AG04450 (cell line): ENCODE data around the gene ZNF318. TPM values are rescaled to one million over a fixed set of nuclear protein-coding genes. Genes with fewer than 3 reads are reported as not detected.

Experiments used
- CTCF ChIA-PET: fragments of 300-600, 350-600 bp; formaldehyde crosslinking; extraction: SDS; loops from one replicate; lab custom pipeline; 2022; ENCODE audit warnings: antibody characterized with exemption, inconsistent platforms; lab: Charles Lee
- POLR2A ChIA-PET: fragments of 350-600 bp; formaldehyde crosslinking; extraction: SDS; loops from one replicate; lab custom pipeline; 2021; ENCODE audit warnings: antibody characterized with exemption, inconsistent platforms; lab: Yijun Ruan, JAX
- DNase-seq: peaks from one replicate; pipeline ENCODE4 v3.0.0-alpha.2; 2011; ENCODE audit warnings: low read depth, low spot score
- H3K27ac ChIP-seq: one replicate; pipeline ENCODE4 v1.5.1; 2012; ENCODE audit warnings: low read depth, low read length, control low read depth
- H3K27me3 ChIP-seq: one replicate; pipeline ENCODE4 v1.6.0; 2012; ENCODE audit warnings: low read length; ENCODE audit not compliant: control insufficient read depth, insufficient read depth
- H3K4me3 ChIP-seq: 2 replicates; pipeline ENCODE4 v1.5.1; 2011; ENCODE audit warnings: mild to moderate bottlenecking, low read depth, low read length, control low read depth
- H3K9me3 ChIP-seq: 2 replicates; pipeline ENCODE4 v1.5.1; 2012; ENCODE audit warnings: low read length; ENCODE audit not compliant: control insufficient read depth, insufficient read depth
- polyA plus RNA-seq: library from polyadenylated mRNA; depleted of rRNA; stranded (reverse); fragments of >200 nt; gene quantifications from 2 replicates; pipeline ENCODE4 v1.2.3, GENCODE V29; 2011
- TF ChIP-seq, protein P1 (sequence below): IDR thresholded peaks from 2 replicates; pipeline ENCODE4 v1.5.1; 2011; ENCODE audit warnings: low read depth, low read length, control low read depth, inconsistent platforms

Gene ZNF318
- polyA plus RNA-seq, 1 experiment: 14.9 TPM

DNA sequence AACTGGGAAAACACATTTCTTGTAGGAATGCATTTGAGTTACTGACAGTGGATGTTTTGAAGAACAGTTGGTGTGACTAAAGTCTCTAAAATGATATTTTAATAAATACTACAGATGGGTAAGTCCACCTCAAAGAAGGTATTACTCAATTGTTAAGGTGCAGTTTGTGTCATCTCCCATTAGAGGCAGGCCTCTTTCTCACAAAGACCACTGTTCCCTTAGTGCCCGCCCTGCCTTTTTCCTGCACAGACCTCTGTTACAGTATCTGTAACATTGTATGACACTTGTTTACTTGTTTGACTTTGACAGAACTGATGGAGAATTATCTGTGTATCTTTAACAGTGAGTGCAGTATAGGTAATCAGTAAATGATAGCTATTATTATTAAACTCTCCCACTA, 55.6 kb downstream of the ZNF318 start:
- Histone ChIP-seq H3K4me3 (no peak overlapping the region), H3K27ac (no peak overlapping the region), H3K27me3 (peaks cover 34% of the 10 kb centered on the region), H3K9me3 (no peaks in the 10 kb centered on the region)
- TF ChIP-seq, protein P1, sequence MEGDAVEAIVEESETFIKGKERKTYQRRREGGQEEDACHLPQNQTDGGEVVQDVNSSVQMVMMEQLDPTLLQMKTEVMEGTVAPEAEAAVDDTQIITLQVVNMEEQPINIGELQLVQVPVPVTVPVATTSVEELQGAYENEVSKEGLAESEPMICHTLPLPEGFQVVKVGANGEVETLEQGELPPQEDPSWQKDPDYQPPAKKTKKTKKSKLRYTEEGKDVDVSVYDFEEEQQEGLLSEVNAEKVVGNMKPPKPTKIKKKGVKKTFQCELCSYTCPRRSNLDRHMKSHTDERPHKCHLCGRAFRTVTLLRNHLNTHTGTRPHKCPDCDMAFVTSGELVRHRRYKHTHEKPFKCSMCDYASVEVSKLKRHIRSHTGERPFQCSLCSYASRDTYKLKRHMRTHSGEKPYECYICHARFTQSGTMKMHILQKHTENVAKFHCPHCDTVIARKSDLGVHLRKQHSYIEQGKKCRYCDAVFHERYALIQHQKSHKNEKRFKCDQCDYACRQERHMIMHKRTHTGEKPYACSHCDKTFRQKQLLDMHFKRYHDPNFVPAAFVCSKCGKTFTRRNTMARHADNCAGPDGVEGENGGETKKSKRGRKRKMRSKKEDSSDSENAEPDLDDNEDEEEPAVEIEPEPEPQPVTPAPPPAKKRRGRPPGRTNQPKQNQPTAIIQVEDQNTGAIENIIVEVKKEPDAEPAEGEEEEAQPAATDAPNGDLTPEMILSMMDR: no peak
- ChIA-PET CTCF (no interaction called here), POLR2A (no interaction called here)
- DNase-seq: no peak

DNA sequence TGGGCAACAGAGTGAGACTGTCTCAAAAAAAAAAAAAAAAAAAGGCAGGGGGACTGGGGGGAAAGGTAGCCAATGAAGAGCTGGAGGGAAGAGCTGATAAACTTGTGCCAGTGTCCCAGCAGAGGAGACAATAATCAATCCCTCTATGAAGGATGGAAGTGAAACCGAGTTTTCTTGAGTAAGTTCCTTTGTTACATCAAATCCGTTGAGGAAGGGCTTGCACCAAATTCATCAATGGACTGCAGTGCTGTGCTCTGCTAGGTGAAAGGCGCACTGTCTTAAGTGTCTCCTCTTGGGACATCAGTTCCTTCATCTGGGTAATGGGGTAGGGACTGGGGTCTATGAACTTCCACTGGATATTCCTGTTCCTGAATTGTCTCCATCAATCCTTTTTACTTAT, 57.8 kb downstream of the ZNF318 start:
- no peak overlapping the region for H3K27ac ChIP-seq
- CTCF ChIA-PET: no interaction called here

DNA sequence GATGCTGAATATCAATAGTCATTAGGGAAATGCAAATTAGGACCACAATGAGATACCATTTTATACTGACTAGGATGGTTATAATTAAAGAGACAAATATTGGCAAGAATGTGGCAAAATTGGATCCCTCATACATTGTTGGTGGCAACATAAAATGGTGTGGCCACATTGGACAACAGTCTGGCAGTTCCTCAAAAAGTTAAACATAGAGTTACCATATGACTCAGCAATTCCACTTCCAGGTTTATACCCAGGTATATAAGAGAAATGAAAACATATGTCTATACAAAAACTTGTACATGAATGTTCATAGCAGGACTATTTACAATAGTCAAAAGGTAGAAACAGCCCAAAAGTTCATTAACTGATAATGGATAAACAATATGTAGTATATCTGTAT, 58.8 kb downstream of the ZNF318 start:
- H3K4me3 ChIP-seq: no peak overlapping the region
- no peak for DNase-seq
- no peaks in the 10 kb centered on the region; the same call in 1 of the 2 replicates for H3K9me3 ChIP-seq
- TF ChIP-seq, protein P1: no peak
- H3K27me3 ChIP-seq: peaks cover 42% of the 10 kb centered on the region
- ChIA-PET POLR2A (no interaction called here), CTCF (no interaction called here)
- no peak overlapping the region for H3K27ac ChIP-seq

More for the DNA sequence above, 57.8 kb downstream of the ZNF318 start:
- POLR2A ChIA-PET: no interaction called here
- H3K4me3 ChIP-seq: no peak overlapping the region
- peaks cover 48% of the 10 kb centered on the region for H3K27me3 ChIP-seq
- TF ChIP-seq, protein P1: no peak
- no peak for DNase-seq
- H3K9me3 ChIP-seq: no peaks in the 10 kb centered on the region; the same call in 1 of the 2 replicates

DNA sequence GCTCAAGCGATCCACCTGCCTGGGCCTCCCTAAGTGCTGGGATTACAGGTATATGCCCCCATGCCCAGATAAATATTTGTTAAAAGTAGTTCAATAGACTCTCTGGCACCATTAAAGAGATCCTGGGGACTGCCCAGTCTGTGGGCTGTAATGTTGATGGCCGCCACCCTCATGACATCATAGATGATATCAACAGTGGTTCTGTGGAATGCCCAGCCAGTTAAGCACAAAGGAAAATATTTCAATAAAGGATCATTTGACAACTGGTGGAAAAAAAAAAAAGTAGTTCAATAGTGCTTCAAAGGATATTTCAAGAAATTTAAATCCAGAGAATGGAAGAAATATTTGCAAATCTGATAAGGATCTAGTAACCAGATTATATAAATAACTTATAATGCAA, 59.3 kb downstream of the ZNF318 start:
- no peak for DNase-seq
- Histone ChIP-seq H3K9me3 (no peaks in the 10 kb centered on the region; the same call in 1 of the 2 replicates), H3K27me3 (peaks cover 41% of the 10 kb centered on the region), H3K4me3 (no peak overlapping the region), H3K27ac (no peak overlapping the region)
- POLR2A ChIA-PET: no interaction called here
- CTCF ChIA-PET: interaction anchor here (1.8 kb wide), 1 partner anchor 25 kb away, joined by 4 read pairs; no protein-coding TSS in a partner anchor
- TF ChIP-seq, protein P1: no peak

DNA sequence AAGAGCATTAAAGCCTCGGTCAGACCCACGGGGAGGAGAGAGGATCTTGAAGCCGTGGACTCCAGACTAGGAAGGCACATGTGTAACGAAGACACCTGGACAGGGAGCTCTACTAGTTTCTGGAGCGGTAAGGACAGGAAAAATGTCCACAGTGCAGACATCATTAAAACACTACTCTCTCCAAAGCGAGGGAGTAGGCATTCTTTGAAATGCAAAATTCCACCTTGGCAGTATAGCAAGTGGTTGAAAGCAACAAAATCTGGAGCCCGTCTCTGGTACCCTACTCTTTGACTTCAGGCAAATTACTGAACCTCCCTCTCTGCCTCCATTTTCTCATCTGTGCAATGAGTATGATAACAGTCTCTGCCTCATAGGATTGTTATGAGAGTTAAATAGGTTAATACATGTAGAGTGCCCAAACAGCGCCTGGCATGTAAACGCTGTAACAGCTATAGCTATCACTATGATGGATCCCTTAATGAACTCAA, 60.4 kb downstream of the ZNF318 start:
- Histone ChIP-seq H3K27me3 (peaks cover 33% of the 10 kb centered on the region), H3K4me3 (peak overlapping the region; percentile 31; the same call in 1 of the 2 replicates), H3K27ac (no peak overlapping the region), H3K9me3 (no peaks in the 10 kb centered on the region; the same call in 1 of the 2 replicates)
- DNase-seq: no peak
- ChIA-PET CTCF (interaction anchor here (1.8 kb wide), 1 partner anchor 26 kb away, joined by 4 read pairs; no protein-coding TSS in a partner anchor), POLR2A (no interaction called here)
- TF ChIP-seq, protein P1: no peak
